Prostate gland (tissue), 2 donors: ENCODE results near the gene ATF7IP.

Source experiments
- CTCF ChIP-seq, 4 experiments: fragments of 200-600 bp in 2 of 4; fragments of 450-650 bp in 2 of 4; sonication (generic) in 2 of 4; IDR thresholded peaks; 1 replicate in 3 of 4; 2 replicates in 1 of 4; pipeline ENCODE4 v1.5.1; 2016 to 2019; ENCODE audit warnings: antibody characterized with exemption in 4 of 4, mild to moderate bottlenecking in 2 of 4, moderate library complexity in 2 of 4
- POLR2A ChIP-seq: fragments of 450-650 bp; IDR thresholded peaks from one replicate; pipeline ENCODE4 v1.6.1; 2016; ENCODE audit warnings: antibody characterized with exemption, mild to moderate bottlenecking
- POLR2AphosphoS5 ChIP-seq: sonication (generic); formaldehyde crosslinking; IDR thresholded peaks from one replicate; pipeline ENCODE4 v1.6.1; 2017; ENCODE audit warnings: antibody characterized with exemption

GRCh38 chr12:14435627-14436026 lies 70.1 kb downstream of the ATF7IP start:
- TF ChIP-seq CTCF (IDR thresholded peaks at IDR 0.05) (no peak), POLR2A (no peak), POLR2AphosphoS5 (no peak)
